ENCODE results near the gene LRRN4. TPM values are rescaled to one million over a fixed set of nuclear protein-coding genes. Genes with fewer than 3 reads are reported as not detected.

Gene LRRN4
- total RNA-seq, 2 experiments from 2014 or later: 0.08 to 0.17 TPM

DNA sequence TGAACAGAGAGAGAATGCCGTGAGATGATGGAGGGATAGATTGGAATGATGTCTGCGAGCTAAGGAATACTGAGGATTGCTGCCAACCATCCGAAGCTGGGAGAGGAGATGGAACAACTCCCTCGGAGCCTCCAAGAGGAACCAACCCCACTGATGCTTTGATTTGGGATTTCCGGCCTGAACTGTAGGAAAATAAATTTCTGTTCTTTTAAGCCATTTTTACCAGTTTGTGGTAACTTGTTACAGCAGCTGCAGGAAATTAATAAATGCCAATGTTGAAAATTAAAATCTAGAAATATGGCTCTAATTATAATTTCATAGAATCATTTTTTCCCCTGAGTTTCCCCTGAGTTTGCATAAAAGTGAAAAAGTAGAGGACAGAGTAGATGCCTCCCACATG lies 14.1 kb downstream of the LRRN4 start:
- H3K4me1 ChIP-seq (ENCODE audit: insufficient read depth, low read length): no peaks in the 10 kb centered on the region
- intact Hi-C loops (cut with DNase I, micrococcal nuclease): no loop called here
- H3K36me3 Mint-ChIP-seq (ENCODE audit: low read depth): peaks cover 70% of the 10 kb centered on the region
- H3K27me3 Mint-ChIP-seq: no peaks in the 10 kb centered on the region
- ChIA-PET POLR2A (no interaction called here), CTCF (interaction anchor here (1.0 kb wide), 1 partner anchor 62 kb away, joined by 3 read pairs; no protein-coding TSS in a partner anchor)
- TF ChIP-seq, protein P1, sequence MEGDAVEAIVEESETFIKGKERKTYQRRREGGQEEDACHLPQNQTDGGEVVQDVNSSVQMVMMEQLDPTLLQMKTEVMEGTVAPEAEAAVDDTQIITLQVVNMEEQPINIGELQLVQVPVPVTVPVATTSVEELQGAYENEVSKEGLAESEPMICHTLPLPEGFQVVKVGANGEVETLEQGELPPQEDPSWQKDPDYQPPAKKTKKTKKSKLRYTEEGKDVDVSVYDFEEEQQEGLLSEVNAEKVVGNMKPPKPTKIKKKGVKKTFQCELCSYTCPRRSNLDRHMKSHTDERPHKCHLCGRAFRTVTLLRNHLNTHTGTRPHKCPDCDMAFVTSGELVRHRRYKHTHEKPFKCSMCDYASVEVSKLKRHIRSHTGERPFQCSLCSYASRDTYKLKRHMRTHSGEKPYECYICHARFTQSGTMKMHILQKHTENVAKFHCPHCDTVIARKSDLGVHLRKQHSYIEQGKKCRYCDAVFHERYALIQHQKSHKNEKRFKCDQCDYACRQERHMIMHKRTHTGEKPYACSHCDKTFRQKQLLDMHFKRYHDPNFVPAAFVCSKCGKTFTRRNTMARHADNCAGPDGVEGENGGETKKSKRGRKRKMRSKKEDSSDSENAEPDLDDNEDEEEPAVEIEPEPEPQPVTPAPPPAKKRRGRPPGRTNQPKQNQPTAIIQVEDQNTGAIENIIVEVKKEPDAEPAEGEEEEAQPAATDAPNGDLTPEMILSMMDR (IDR thresholded peaks at IDR 0.05): no peak
- no peak overlapping the region for H3K27ac Mint-ChIP-seq
- no peak overlapping the region for H3K4me3 Mint-ChIP-seq
- H3K36me3 ChIP-seq (ENCODE audit: insufficient read depth, low read length): peaks cover 57% of the 10 kb centered on the region
- ATAC-seq (ENCODE audit: poor library complexity) (no peak), DNase-seq (no peak)
- no peaks in the 10 kb centered on the region for H3K27me3 ChIP-seq (ENCODE audit: control insufficient read depth in 1 of 2, insufficient read depth in 2 of 2, low read length in 2 of 2)
- peaks cover 0 to 7% of the 10 kb centered on the region in 2 experiments for H3K9me3 ChIP-seq (ENCODE audit: control insufficient read depth in 1 of 2, insufficient read depth in 1 of 2, low read length in 2 of 2)
- peaks cover under 1% of the 10 kb centered on the region for H3K4me1 Mint-ChIP-seq (ENCODE audit: low read depth)
- H3K27ac ChIP-seq (ENCODE audit: low read depth in 1 of 2, low read length in 2 of 2): no peak overlapping the region
- no peak overlapping the region for H3K4me3 ChIP-seq (ENCODE audit: low read length)
- H3K9me3 Mint-ChIP-seq: no peaks in the 10 kb centered on the region

DNA sequence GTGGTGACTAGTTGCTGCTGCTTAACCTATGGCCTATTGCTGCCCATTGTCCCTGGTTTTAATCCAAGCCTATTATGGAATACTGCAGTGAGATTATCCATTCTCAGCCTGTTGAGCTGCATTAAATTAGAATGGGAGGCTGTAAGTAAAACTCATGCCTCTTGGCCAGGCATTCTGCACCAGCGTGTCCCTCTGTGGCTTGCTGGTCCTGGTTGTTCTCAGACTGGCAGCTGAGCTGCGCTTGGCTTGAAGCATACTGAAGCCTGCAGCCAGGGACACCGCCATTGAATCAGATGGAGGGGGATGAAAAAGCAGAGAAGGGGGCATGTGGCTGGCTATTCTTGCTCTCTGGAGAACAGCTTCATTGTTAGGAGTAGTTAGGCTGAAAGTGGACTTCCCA lies 15.6 kb downstream of the LRRN4 start:
- DNase-seq: no peak
- H3K4me1 Mint-ChIP-seq (ENCODE audit: low read depth): peaks cover 5% of the 10 kb centered on the region
- intact Hi-C loops (cut with DNase I, micrococcal nuclease): no loop called here
- Histone ChIP-seq H3K4me1 (ENCODE audit: insufficient read depth, low read length) (no peaks in the 10 kb centered on the region), H3K9me3 (ENCODE audit: control insufficient read depth in 1 of 2, insufficient read depth in 1 of 2, low read length in 2 of 2) (peaks cover 0 to 7% of the 10 kb centered on the region in 2 experiments), H3K27ac (ENCODE audit: low read depth in 1 of 2, low read length in 2 of 2) (no peak overlapping the region), H3K4me3 (ENCODE audit: low read length) (no peak overlapping the region), H3K36me3 (ENCODE audit: insufficient read depth, low read length) (peaks cover 71% of the 10 kb centered on the region), H3K27me3 (ENCODE audit: control insufficient read depth in 1 of 2, insufficient read depth in 2 of 2, low read length in 2 of 2) (no peaks in the 10 kb centered on the region)
- ChIA-PET CTCF (no interaction called here), POLR2A (no interaction called here)
- H3K27me3 Mint-ChIP-seq: no peaks in the 10 kb centered on the region
- no peak overlapping the region for H3K4me3 Mint-ChIP-seq
- H3K27ac Mint-ChIP-seq: no peak overlapping the region
- TF ChIP-seq, protein P1 (IDR thresholded peaks at IDR 0.05): no peak
- ATAC-seq (ENCODE audit: poor library complexity): no peak
- H3K9me3 Mint-ChIP-seq: no peaks in the 10 kb centered on the region
- H3K36me3 Mint-ChIP-seq (ENCODE audit: low read depth): peaks cover 85% of the 10 kb centered on the region

DNA sequence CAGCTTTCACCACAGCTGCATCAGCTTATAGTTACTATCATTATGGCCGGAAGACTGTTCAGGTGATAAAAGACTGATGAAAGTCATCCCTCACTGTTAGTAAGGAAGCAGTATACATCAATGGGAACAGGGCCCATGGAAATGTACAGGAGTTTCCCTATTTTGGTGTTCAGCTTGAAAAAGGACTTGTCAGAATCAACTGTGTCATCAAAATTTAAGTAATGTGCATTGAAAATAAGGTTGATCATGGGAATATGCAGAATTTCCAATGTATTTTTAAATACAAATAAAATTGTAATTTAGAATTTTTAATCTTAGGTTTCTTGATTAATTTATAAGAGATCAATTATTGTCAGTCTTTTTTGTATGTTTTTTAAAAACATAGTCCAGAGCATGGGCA lies 16.8 kb downstream of the LRRN4 start:
- ChIA-PET CTCF (no interaction called here), POLR2A (no interaction called here)
- Mint-ChIP-seq H3K27ac (no peak overlapping the region), H3K27me3 (no peaks in the 10 kb centered on the region), H3K36me3 (ENCODE audit: low read depth) (peaks cover 85% of the 10 kb centered on the region), H3K4me3 (no peak overlapping the region), H3K4me1 (ENCODE audit: low read depth) (peaks cover 12% of the 10 kb centered on the region), H3K9me3 (no peaks in the 10 kb centered on the region)
- no peak for DNase-seq
- no peaks in the 10 kb centered on the region for H3K4me1 ChIP-seq (ENCODE audit: insufficient read depth, low read length)
- no peak for ATAC-seq (ENCODE audit: poor library complexity)
- H3K36me3 ChIP-seq (ENCODE audit: insufficient read depth, low read length): peaks cover 74% of the 10 kb centered on the region
- TF ChIP-seq, protein P1 (IDR thresholded peaks at IDR 0.05): no peak
- intact Hi-C loops (cut with DNase I, micrococcal nuclease): no loop called here
- H3K4me3 ChIP-seq (ENCODE audit: low read length): no peak overlapping the region
- peaks cover 0 to 7% of the 10 kb centered on the region in 2 experiments for H3K9me3 ChIP-seq (ENCODE audit: control insufficient read depth in 1 of 2, insufficient read depth in 1 of 2, low read length in 2 of 2)
- no peak overlapping the region for H3K27ac ChIP-seq (ENCODE audit: low read depth in 1 of 2, low read length in 2 of 2)
- no peaks in the 10 kb centered on the region for H3K27me3 ChIP-seq (ENCODE audit: control insufficient read depth in 1 of 2, insufficient read depth in 2 of 2, low read length in 2 of 2)
